GM12891 (cell line): ENCODE measurements around the gene TM7SF2.

Experiments
- POLR2A ChIP-seq: IDR thresholded peaks from 2 replicates; pipeline ENCODE4 v1.6.1; 2011; ENCODE audit warnings: low read depth, low read length, control low read depth
- POLR2AphosphoS5 ChIP-seq: IDR thresholded peaks from 2 replicates; pipeline ENCODE4 v1.6.1; 2011; ENCODE audit warnings: low read depth, low read length, control low read depth
- TAF1 ChIP-seq: IDR thresholded peaks from 2 replicates; pipeline ENCODE4 v1.6.1; 2011; ENCODE audit warnings: low read depth, low read length, control low read depth

GRCh38 chr11:65115361-65116082, 3.9 kb downstream of the TM7SF2 start:
- TF ChIP-seq POLR2A (peak; percentile 48; the same call in 1 of the 2 replicates), POLR2AphosphoS5 (peak; percentile 52), TAF1 (no peak)
